C4-2B (cell line): ENCODE measurements around the gene DYRK4.

Source experiments
- CTCF ChIP-seq: fragments of 450-650 bp; conservative IDR thresholded peaks from 2 replicates; pipeline ENCODE4 v1.5.1; 2017; ENCODE audit warnings: mild to moderate bottlenecking
- ZFX ChIP-seq: fragments of 450-650 bp; IDR thresholded peaks from 2 replicates; pipeline ENCODE4 v1.6.1; 2017

- TF ChIP-seq CTCF (no peak), ZFX (no peak)
Measured at GRCh38 chr12:4555804-4556203, 6.2 kb upstream of the DYRK4 start.
